Gastrocnemius medialis (tissue), 4 donors: ENCODE measurements around the gene DNAH5. TPM values are rescaled to one million over a fixed set of nuclear protein-coding genes. Genes with fewer than 3 reads are reported as not detected.

Source experiments
- ATAC-seq, 2 donors: fragments of 150-250 bp; one replicate each; pipeline ENCODE4 v1.9.1; 2016
- DNase-seq, 2 donors: peaks; one replicate each; pipeline ENCODE4 v3.0.0-alpha.2; 2019
- H3K27ac ChIP-seq, 4 donors: fragments of 200-600 bp; sonication (generic); 1 replicate in 1 of 4; 2 replicates in 3 of 4; pipeline ENCODE4 v1.5.1; 2016 to 2018; ENCODE audit warnings: mild to moderate bottlenecking in 2 of 4, moderate library complexity in 1 of 4
- H3K27me3 ChIP-seq, 3 donors: fragments of 200-600 bp; sonication (generic) in 2 of 3; 1 replicate in 1 of 3; 2 replicates in 2 of 3; pipeline versions ENCODE4 v1.5.1 to v1.6.0; 2016 to 2019; ENCODE audit warnings: mild to moderate bottlenecking in 1 of 3, moderate library complexity in 1 of 3
- H3K36me3 ChIP-seq, 2 donors: fragments of 200-600 bp; sonication (generic) in 1 of 2; one replicate each; pipeline ENCODE4 v1.5.1; 2017 to 2018
- H3K4me1 ChIP-seq, 2 donors: fragments of 200-600 bp; sonication (generic) in 1 of 2; one replicate each; pipeline ENCODE4 v1.5.1; 2016 to 2017; ENCODE audit warnings: mild to moderate bottlenecking in 2 of 2
- H3K4me3 ChIP-seq, 4 donors: fragments of 200-600 bp; sonication (generic) in 3 of 4; 1 replicate in 1 of 4; 2 replicates in 3 of 4; pipeline ENCODE4 v1.5.1; 2016 to 2019; ENCODE audit warnings: mild to moderate bottlenecking in 2 of 4
- H3K9me3 ChIP-seq, 3 donors: fragments of 200-600 bp; sonication (generic) in 2 of 3; 1 replicate in 1 of 3; 2 replicates in 2 of 3; pipeline ENCODE4 v1.5.1; 2016 to 2019
- CTCF ChIP-seq, 5 experiments: fragments of 450-650 bp in 3 of 5; fragments of 200-600 bp in 2 of 5; sonication (generic) in 2 of 5; IDR thresholded peaks in 4 of 5; conservative IDR thresholded peaks in 1 of 5; 1 replicate in 4 of 5; 2 replicates in 1 of 5; pipeline ENCODE4 v1.5.1; 2016 to 2019; ENCODE audit warnings: antibody characterized with exemption in 5 of 5, mild to moderate bottlenecking in 3 of 5, moderate library complexity in 3 of 5
- POLR2A ChIP-seq, 2 donors: fragments of 450-650 bp; IDR thresholded peaks; one replicate each; pipeline ENCODE4 v1.6.1; 2017; ENCODE audit warnings: antibody characterized with exemption in 2 of 2, mild to moderate bottlenecking in 2 of 2, moderate library complexity in 2 of 2
- in situ Hi-C, 4 donors: fragments of 200-750 bp; cut with MboI; loops; one replicate each; pipeline versions ENCODE4 v1.15.0 to v1.8.0; 2017; ENCODE audit warnings: low sequenced_read_pairs in 4 of 4
- intact Hi-C: fragments of 100-400 bp; cut with DNase I; formaldehyde crosslinking; loops from one replicate; pipeline ENCODE4 v1.15.1; 2023; ENCODE audit warnings: low total_unique reads
- total RNA-seq, 4 donors: library from RNA; depleted of rRNA; stranded (reverse); fragments of >200 nt; gene quantifications; one replicate each; pipeline versions ENCODE4 v1.1.0 to v1.2.3, GENCODE V29; 2016

DNAH5 gene
- total RNA-seq, 4 donors from 2014 or later: 0.02 to 1.0 (median 0.03) TPM; not detected in 1

DNA sequence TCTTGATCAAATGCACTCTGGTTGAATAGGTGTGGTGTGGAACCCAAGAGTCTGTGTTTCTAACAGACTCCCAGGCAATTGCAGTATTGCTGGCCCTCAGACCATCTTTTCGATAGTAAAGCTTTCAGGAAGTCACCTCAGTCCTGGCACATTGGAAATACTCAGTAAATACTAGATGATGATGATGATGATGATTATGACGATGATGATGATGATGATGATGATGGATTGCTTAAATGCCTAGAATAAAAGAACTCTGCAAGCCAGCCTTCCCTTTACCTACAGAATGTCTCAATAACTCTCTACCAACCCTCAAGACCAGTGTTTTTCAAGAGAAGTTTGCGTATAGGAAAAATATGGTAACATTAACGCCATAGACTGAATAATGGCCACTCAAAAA is 268.0 kb downstream of the DNAH5 start:
- Histone ChIP-seq H3K27ac (no peak overlapping the region), H3K4me1 (no peaks in the 10 kb centered on the region), H3K9me3 (no peaks in the 10 kb centered on the region), H3K4me3 (no peak overlapping the region), H3K27me3 (no peaks in the 10 kb centered on the region), H3K36me3 (no peaks in the 10 kb centered on the region)
- no peak for ATAC-seq
- in situ Hi-C loops: no loop called here
- TF ChIP-seq POLR2A (IDR thresholded peaks at IDR 0.05): no peak
- no peak for TF ChIP-seq CTCF (IDR thresholded peaks at IDR 0.05 in 4 of 5, conservative IDR thresholded peaks at IDR 0.05 in 1 of 5)
- DNase-seq: no peak
- intact Hi-C loops: no loop called here

DNA sequence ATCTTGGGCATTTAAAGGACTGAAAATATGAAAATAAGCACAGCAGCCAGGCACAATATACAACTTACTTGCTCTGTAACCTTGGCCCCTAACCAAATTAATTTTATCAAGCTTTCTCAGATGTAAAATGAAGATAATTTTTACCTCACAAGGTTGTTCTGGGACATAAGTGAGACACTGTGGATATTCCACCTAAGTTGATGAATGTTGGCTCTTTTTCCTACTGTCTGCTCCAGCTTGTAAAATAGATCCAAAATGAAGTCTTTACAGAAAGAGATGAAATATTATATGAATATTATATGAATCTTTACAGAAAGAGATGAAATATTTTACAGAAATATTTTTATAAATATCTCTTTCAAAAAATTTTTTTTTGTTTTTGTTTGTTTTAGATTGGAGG is 270.1 kb downstream of the DNAH5 start:
- intact Hi-C loops (no loop called here), in situ Hi-C loops (no loop called here)
- Histone ChIP-seq H3K36me3 (no peaks in the 10 kb centered on the region), H3K9me3 (no peaks in the 10 kb centered on the region), H3K27ac (no peak overlapping the region), H3K4me1 (no peaks in the 10 kb centered on the region), H3K4me3 (no peak overlapping the region), H3K27me3 (no peaks in the 10 kb centered on the region)
- no peak for TF ChIP-seq CTCF (IDR thresholded peaks at IDR 0.05 in 4 of 5, conservative IDR thresholded peaks at IDR 0.05 in 1 of 5)
- no peak for TF ChIP-seq POLR2A (IDR thresholded peaks at IDR 0.05)
- no peak for DNase-seq
- ATAC-seq: no peak

DNA sequence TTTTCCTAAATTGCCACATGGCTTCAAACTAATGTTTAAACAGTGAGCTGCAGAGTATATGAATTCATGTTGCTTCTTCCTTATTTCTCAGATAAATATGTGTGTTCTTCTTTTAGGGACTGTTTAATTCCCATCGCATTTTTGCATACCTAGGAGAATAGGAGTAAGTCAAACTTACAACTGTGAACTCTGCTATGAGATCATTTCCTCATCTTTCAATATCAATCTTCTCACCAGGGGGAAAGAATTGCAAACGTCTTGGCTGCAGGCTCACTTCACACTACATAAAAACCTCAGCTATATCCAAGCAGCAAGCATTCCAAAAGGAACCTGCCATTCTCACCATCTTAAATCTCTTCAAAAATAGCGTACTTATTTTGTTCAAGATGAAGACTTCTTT is 271.0 kb downstream of the DNAH5 start:
- H3K27ac ChIP-seq: no peak overlapping the region
- intact Hi-C loops: no loop called here
- no peaks in the 10 kb centered on the region for H3K4me1 ChIP-seq
- no peaks in the 10 kb centered on the region for H3K36me3 ChIP-seq
- no peaks in the 10 kb centered on the region for H3K9me3 ChIP-seq
- H3K4me3 ChIP-seq: no peak overlapping the region
- DNase-seq (no peak), ATAC-seq (no peak)
- TF ChIP-seq POLR2A (IDR thresholded peaks at IDR 0.05) (no peak), CTCF (IDR thresholded peaks at IDR 0.05 in 4 of 5, conservative IDR thresholded peaks at IDR 0.05 in 1 of 5) (no peak)
- H3K27me3 ChIP-seq: no peaks in the 10 kb centered on the region
- in situ Hi-C loops: no loop called here

DNA sequence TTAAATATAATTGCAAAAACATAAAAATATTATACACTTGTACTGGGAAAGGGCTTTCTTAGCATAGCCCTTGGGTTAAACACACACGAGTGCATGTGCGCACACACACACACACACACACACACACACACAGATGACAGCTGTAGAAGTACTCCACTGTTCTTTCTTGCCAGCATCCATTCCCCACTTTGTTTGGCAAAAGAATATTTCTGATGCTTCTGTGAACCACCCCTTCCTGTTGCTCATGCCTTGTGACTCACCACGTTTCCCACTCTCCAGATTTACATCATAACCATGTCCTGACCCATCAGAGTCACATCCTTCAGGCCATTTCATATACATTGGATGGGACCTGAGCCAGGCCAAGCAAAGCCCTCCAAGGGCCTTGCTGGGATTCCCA is 280.1 kb downstream of the DNAH5 start:
- H3K4me1 ChIP-seq: no peaks in the 10 kb centered on the region
- in situ Hi-C loops: no loop called here
- H3K36me3 ChIP-seq: no peaks in the 10 kb centered on the region
- DNase-seq: no peak
- H3K27me3 ChIP-seq: no peaks in the 10 kb centered on the region
- TF ChIP-seq POLR2A (IDR thresholded peaks at IDR 0.05): no peak
- no peak for ATAC-seq
- no peak overlapping the region for H3K27ac ChIP-seq
- no peaks in the 10 kb centered on the region for H3K9me3 ChIP-seq
- intact Hi-C loops: no loop called here
- no peak overlapping the region for H3K4me3 ChIP-seq

- Histone ChIP-seq H3K4me1 (no peaks in the 10 kb centered on the region), H3K9me3 (no peaks in the 10 kb centered on the region), H3K4me3 (no peak overlapping the region), H3K27ac (no peak overlapping the region), H3K27me3 (no peaks in the 10 kb centered on the region), H3K36me3 (no peaks in the 10 kb centered on the region)
- ATAC-seq (no peak), DNase-seq (no peak)
- intact Hi-C loops: no loop called here
- in situ Hi-C loops: no loop called here
- TF ChIP-seq CTCF (IDR thresholded peaks at IDR 0.05 in 4 of 5, conservative IDR thresholded peaks at IDR 0.05 in 1 of 5) (no peak), POLR2A (IDR thresholded peaks at IDR 0.05) (no peak)
These were observed 281.9 kb downstream of the DNAH5 start for GRCh38 chr5:13662626-13663025.
